ENCODE measurements around the gene SEMA3F.

SEMA3F gene

GRCh38 chr3:50156549-50157493, 1.7 kb downstream of the SEMA3F start:
- no peak for DNase-seq

- DNase-seq, result no peak
Measured at GRCh38 chr3:50157827-50158529, 2.9 kb downstream of the SEMA3F start.

GRCh38 chr3:50158530-50159146, 3.5 kb downstream of the SEMA3F start:
- no peak for DNase-seq

GRCh38 chr3:50160561-50160983, 5.4 kb downstream of the SEMA3F start:
- DNase-seq, result no peak

GRCh38 chr3:50161320-50161719, 6.2 kb downstream of the SEMA3F start:
- no peak for DNase-seq

- no peak for DNase-seq
Measured at GRCh38 chr3:50162034-50162883, 7.1 kb downstream of the SEMA3F start.

GRCh38 chr3:50163572-50164455, 8.7 kb downstream of the SEMA3F start:
- DNase-seq, result no peak

- DNase-seq, result no peak
Measured at GRCh38 chr3:50164481-50164880, 9.4 kb downstream of the SEMA3F start.

GRCh38 chr3:50164984-50165909, 10.1 kb downstream of the SEMA3F start:
- DNase-seq, result no peak

GRCh38 chr3:50165910-50166538, 10.9 kb downstream of the SEMA3F start:
- DNase-seq, result no peak

- no peak for DNase-seq
Measured at GRCh38 chr3:50166620-50167019, 11.5 kb downstream of the SEMA3F start.

GRCh38 chr3:50167069-50167840, 12.1 kb downstream of the SEMA3F start:
- no peak for DNase-seq

GRCh38 chr3:50167841-50168209, 12.7 kb downstream of the SEMA3F start:
- no peak for DNase-seq

- no peak for DNase-seq
Measured at GRCh38 chr3:50168388-50168787, 13.3 kb downstream of the SEMA3F start.

- no peak for DNase-seq
Measured at GRCh38 chr3:50168791-50169190, 13.7 kb downstream of the SEMA3F start.

GRCh38 chr3:50169232-50169832, 14.2 kb downstream of the SEMA3F start:
- no peak for DNase-seq

GRCh38 chr3:50169858-50170257, 14.7 kb downstream of the SEMA3F start:
- DNase-seq, result no peak

GRCh38 chr3:50170689-50171088, 15.6 kb downstream of the SEMA3F start:
- no peak for DNase-seq

Data from activated naive CD4-positive, alpha-beta T cell treated with Interleukin-2 at 50 U/mL for 16 hours (primary cell).